ENCODE measurements around the gene PTPN13.

PTPN13 gene

DNA sequence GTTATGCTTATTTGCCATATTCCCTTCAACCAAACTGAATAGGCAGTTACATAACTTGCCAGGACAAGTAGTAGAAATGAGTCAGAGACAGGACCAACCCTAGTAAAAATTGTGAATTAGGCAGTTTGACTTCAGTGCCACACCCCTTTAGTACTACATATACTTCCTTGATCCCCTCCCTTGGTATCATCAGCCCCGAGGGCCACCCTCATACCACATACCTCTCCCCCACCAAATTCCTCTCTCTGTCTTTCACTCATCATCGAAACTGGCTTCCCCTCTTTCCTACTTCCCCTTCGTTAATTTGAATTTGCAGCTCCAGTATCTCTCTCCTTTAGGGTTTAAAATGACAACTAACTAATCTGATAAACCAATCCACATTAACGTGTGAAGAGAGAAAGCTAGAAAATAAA, 7.9 kb upstream of the PTPN13 start:
- DNase-seq: no peak
- H4K20me1 ChIP-seq (ENCODE audit: insufficient read depth, low read length): no peaks in the 10 kb centered on the region
- H3K79me2 ChIP-seq (ENCODE audit: insufficient read depth, low read length): no peaks in the 10 kb centered on the region
- H3K4me3 ChIP-seq (ENCODE audit: low read depth in 1 of 2, low read length in 2 of 2): no peak overlapping the region
- no peak overlapping the region for H3K9ac ChIP-seq (ENCODE audit: low read depth, low read length)
- no peak overlapping the region for H3K4me2 ChIP-seq (ENCODE audit: insufficient read depth, low read length)
- no peak for TF ChIP-seq EZH2 (IDR thresholded peaks at IDR 0.05; ENCODE audit: borderline replicate concordance, low read depth, low read length, severe bottlenecking)
- TF ChIP-seq, protein P1, sequence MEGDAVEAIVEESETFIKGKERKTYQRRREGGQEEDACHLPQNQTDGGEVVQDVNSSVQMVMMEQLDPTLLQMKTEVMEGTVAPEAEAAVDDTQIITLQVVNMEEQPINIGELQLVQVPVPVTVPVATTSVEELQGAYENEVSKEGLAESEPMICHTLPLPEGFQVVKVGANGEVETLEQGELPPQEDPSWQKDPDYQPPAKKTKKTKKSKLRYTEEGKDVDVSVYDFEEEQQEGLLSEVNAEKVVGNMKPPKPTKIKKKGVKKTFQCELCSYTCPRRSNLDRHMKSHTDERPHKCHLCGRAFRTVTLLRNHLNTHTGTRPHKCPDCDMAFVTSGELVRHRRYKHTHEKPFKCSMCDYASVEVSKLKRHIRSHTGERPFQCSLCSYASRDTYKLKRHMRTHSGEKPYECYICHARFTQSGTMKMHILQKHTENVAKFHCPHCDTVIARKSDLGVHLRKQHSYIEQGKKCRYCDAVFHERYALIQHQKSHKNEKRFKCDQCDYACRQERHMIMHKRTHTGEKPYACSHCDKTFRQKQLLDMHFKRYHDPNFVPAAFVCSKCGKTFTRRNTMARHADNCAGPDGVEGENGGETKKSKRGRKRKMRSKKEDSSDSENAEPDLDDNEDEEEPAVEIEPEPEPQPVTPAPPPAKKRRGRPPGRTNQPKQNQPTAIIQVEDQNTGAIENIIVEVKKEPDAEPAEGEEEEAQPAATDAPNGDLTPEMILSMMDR (IDR thresholded peaks at IDR 0.05; ENCODE audit: borderline replicate concordance, extremely low read depth, low read length, poor library complexity, severe bottlenecking): no peak
- H3K4me1 ChIP-seq (ENCODE audit: insufficient read depth, low read length): no peaks in the 10 kb centered on the region
- H3K36me3 ChIP-seq (ENCODE audit: insufficient read depth, low read length): no peaks in the 10 kb centered on the region
- H3K27me3 ChIP-seq (ENCODE audit: insufficient read depth, low read length, poor library complexity): peaks cover 2% of the 10 kb centered on the region
- H3K27ac ChIP-seq (ENCODE audit: low read length): no peak overlapping the region
- H2AFZ ChIP-seq (ENCODE audit: low read depth, low read length): no peak overlapping the region
- no peak for ATAC-seq (ENCODE audit: insufficient read depth, low read depth)
- H3K9me3 ChIP-seq (ENCODE audit: insufficient read depth, low read length, severe bottlenecking): no peaks in the 10 kb centered on the region

DNA sequence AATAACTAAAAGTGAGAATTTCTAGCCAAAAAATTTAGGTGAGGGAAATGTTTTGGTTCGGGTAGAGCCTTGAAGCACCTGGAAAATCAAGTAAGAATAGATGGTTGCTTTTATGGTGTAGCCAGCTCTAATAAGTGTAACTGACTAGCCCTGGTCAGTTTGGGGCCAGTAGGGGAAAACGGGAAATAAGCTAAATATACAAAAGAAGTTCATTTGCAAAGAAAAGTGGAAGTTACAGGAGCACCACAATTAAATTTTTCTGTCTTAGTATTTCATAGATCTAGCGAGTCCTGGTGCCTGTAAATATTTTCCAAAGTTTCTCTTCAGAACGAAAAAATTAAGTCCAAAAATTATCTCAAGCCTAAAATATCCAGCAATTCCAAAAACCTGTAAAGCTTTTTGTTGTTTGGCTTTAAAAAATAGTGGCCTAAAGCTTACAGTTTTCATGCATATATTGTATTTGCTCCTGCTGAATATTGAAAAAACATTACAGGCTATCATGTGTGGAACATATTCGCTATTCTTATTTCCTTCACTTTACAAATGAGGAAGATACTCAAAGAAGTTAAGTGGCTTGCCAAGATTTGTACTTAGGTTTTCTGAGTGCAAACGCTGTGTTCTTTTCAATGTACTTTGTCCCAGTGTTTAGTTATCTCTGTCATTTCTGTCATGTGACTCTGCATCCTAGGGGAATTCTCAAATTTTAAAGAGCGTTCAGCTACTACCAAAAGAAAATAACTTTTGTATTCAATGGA, 7.3 kb upstream of the PTPN13 start:
- Histone ChIP-seq H3K27ac (ENCODE audit: low read length) (no peak overlapping the region), H3K9ac (ENCODE audit: low read depth, low read length) (no peak overlapping the region), H3K36me3 (ENCODE audit: insufficient read depth, low read length) (no peaks in the 10 kb centered on the region), H3K9me3 (ENCODE audit: insufficient read depth, low read length, severe bottlenecking) (no peaks in the 10 kb centered on the region), H3K79me2 (ENCODE audit: insufficient read depth, low read length) (no peaks in the 10 kb centered on the region), H4K20me1 (ENCODE audit: insufficient read depth, low read length) (no peaks in the 10 kb centered on the region), H3K27me3 (ENCODE audit: insufficient read depth, low read length, poor library complexity) (peaks cover 2% of the 10 kb centered on the region), H2AFZ (ENCODE audit: low read depth, low read length) (no peak overlapping the region), H3K4me1 (ENCODE audit: insufficient read depth, low read length) (no peaks in the 10 kb centered on the region), H3K4me3 (ENCODE audit: low read depth in 1 of 2, low read length in 2 of 2) (no peak overlapping the region), H3K4me2 (ENCODE audit: insufficient read depth, low read length) (no peak overlapping the region)
- TF ChIP-seq, protein P1 (IDR thresholded peaks at IDR 0.05; ENCODE audit: borderline replicate concordance, extremely low read depth, low read length, poor library complexity, severe bottlenecking): no peak
- TF ChIP-seq EZH2 (IDR thresholded peaks at IDR 0.05; ENCODE audit: borderline replicate concordance, low read depth, low read length, severe bottlenecking): no peak
- no peak for DNase-seq
- ATAC-seq (ENCODE audit: insufficient read depth, low read depth): no peak

DNA sequence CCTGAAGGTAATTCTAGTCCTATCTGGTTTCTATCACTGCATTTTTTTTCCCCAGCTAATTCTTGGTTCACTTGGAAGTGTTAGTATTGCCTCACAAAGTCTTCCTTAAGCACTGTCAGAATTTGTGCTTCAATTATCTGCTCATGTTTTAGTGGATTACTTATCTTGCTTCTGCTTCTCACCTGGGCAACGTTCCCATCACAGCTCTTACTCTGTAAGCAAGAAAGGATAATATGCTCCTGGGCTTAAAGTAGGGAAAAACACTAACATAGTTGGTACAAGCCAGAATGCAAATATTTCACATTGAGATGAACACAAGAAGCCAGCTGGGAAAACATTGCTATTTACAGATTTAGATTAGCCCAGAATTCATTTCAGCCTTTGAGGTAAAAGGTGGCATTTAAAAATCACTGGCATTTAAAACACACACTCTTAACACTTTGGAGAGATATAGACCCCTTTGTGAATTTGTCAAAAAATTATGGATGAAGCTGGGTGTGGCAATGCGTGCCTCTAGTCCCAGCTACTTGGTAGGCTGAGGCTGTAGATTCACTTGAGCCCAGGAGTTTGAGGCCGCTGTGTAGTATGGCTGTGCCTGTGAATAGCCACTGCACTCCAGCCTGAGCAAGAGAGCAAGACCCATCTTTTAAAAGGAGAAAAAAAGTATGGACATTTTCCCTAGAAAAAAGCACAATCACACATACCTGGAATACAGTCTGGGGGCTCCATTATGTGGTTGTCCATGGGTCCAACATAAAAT, 6.6 kb upstream of the PTPN13 start:
- Histone ChIP-seq H3K9ac (ENCODE audit: low read depth, low read length) (no peak overlapping the region), H3K79me2 (ENCODE audit: insufficient read depth, low read length) (no peaks in the 10 kb centered on the region), H2AFZ (ENCODE audit: low read depth, low read length) (no peak overlapping the region), H3K4me1 (ENCODE audit: insufficient read depth, low read length) (no peaks in the 10 kb centered on the region), H3K36me3 (ENCODE audit: insufficient read depth, low read length) (no peaks in the 10 kb centered on the region), H3K27me3 (ENCODE audit: insufficient read depth, low read length, poor library complexity) (peaks cover 2% of the 10 kb centered on the region), H3K27ac (ENCODE audit: low read length) (no peak overlapping the region), H4K20me1 (ENCODE audit: insufficient read depth, low read length) (no peaks in the 10 kb centered on the region), H3K9me3 (ENCODE audit: insufficient read depth, low read length, severe bottlenecking) (no peaks in the 10 kb centered on the region), H3K4me3 (ENCODE audit: low read depth in 1 of 2, low read length in 2 of 2) (no peak overlapping the region), H3K4me2 (ENCODE audit: insufficient read depth, low read length) (no peak overlapping the region)
- TF ChIP-seq, protein P1 (IDR thresholded peaks at IDR 0.05; ENCODE audit: borderline replicate concordance, extremely low read depth, low read length, poor library complexity, severe bottlenecking): no peak
- TF ChIP-seq EZH2 (IDR thresholded peaks at IDR 0.05; ENCODE audit: borderline replicate concordance, low read depth, low read length, severe bottlenecking): no peak
- ATAC-seq (ENCODE audit: insufficient read depth, low read depth) (no peak), DNase-seq (no peak)
